Endothelial cell of umbilical vein (primary cell): Measurements from ENCODE around the gene HSPB1. TPM values are rescaled to one million over a fixed set of nuclear protein-coding genes. Genes with fewer than 3 reads are reported as not detected.
A peak's percentile ranks its signal among the peaks of the same experiment; 100 is the strongest.

Experiments
- BruUV-seq: library from RNA; stranded (reverse); fragments of 400-500 nt; replicated peaks from 2 replicates; lab custom pipeline; 2021; lab: Mats Ljungman, UMichigan
- CTCF ChIA-PET: fragments of 300-600, 350-600 bp; sonication (Branson Sonifier 250); formaldehyde crosslinking; loops from one replicate; lab custom pipeline; 2021; ENCODE audit warnings: antibody characterized with exemption, inconsistent platforms; lab: Charles Lee
- POLR2A ChIA-PET: fragments of 300-600, 350-600 bp; sonication (Branson Sonifier 250); formaldehyde crosslinking; loops from one replicate; lab custom pipeline; 2021; ENCODE audit warnings: antibody characterized with exemption, inconsistent platforms; lab: Charles Lee
- DNase-seq: peaks from one replicate; pipeline ENCODE4 v3.0.0-alpha.2; 2011; ENCODE audit warnings: low read depth, low spot score
- FAIRE-seq: peaks from 2 replicates; lab custom pipeline; 2011; peaks lifted over from hg19 to GRCh38; lab: Jason Lieb, UNC
- H2AFZ ChIP-seq: 2 replicates; pipeline ENCODE4 v1.6.0; 2012; ENCODE audit warnings: low read depth, low read length, control low read depth, inconsistent platforms
- H3K27ac ChIP-seq: 2 replicates; pipeline ENCODE4 v1.5.1; 2011; ENCODE audit warnings: low read depth, mild to moderate bottlenecking, control low read depth, low read length, moderate library complexity; ENCODE audit not compliant: insufficient read depth
- H3K27me3 ChIP-seq, 2 experiments: 2 replicates each; pipeline versions ENCODE4 v1.6.0 to v1.6.1; 2011; ENCODE audit warnings: low read length in 2 of 2, mixed read lengths in 1 of 2; ENCODE audit not compliant: control insufficient read depth in 2 of 2, insufficient read depth in 2 of 2
- H3K36me3 ChIP-seq, 2 experiments: 2 replicates in 1 of 2; 3 replicates in 1 of 2; pipeline ENCODE4 v1.5.1; 2011; ENCODE audit warnings: low read length in 2 of 2, mild to moderate bottlenecking in 1 of 2, moderate library complexity in 1 of 2; ENCODE audit not compliant: control insufficient read depth in 2 of 2, insufficient read depth in 2 of 2; ENCODE audit errors: extremely low read depth in 1 of 2
- H3K4me1 ChIP-seq: 3 replicates; pipeline ENCODE4 v1.5.1; 2011; ENCODE audit warnings: mild to moderate bottlenecking, low read length; ENCODE audit not compliant: control insufficient read depth, insufficient read depth; ENCODE audit errors: extremely low read depth
- H3K4me2 ChIP-seq: 2 replicates; pipeline ENCODE4 v1.6.1; 2011; ENCODE audit warnings: low read length, control low read depth, mixed read lengths; ENCODE audit not compliant: insufficient read depth
- H3K4me3 ChIP-seq, 3 experiments: fragments of 200-600 bp in 1 of 3; sonication (generic), shearing (Covaris generic) in 1 of 3; replicated peaks in 1 of 3; 2 replicates each; pipeline ENCODE4 v1.5.1; 2011 to 2016; ENCODE audit warnings: control low read depth in 3 of 3, low read length in 3 of 3, mild to moderate bottlenecking in 2 of 3, inconsistent platforms in 1 of 3, low read depth in 1 of 3, moderate library complexity in 1 of 3; ENCODE audit not compliant: insufficient read depth in 1 of 3
- H3K79me2 ChIP-seq: 2 replicates; pipeline ENCODE4 v1.6.0; 2012; ENCODE audit warnings: low read length, inconsistent platforms; ENCODE audit not compliant: control insufficient read depth, insufficient read depth
- H3K9ac ChIP-seq: replicated peaks from 2 replicates; pipeline ENCODE3; 2011; ENCODE audit warnings: low read length, control low read depth; ENCODE audit not compliant: insufficient read depth; ENCODE audit errors: extremely low read depth
- H3K9me1 ChIP-seq: replicated peaks from 3 replicates; pipeline ENCODE4 v1.6.0; 2011; ENCODE audit warnings: mild to moderate bottlenecking, low read length; ENCODE audit not compliant: control insufficient read depth, insufficient read depth; ENCODE audit errors: extremely low read depth
- H3K9me3 ChIP-seq: replicated peaks from 2 replicates; pipeline ENCODE4 v1.5.1; 2012; ENCODE audit warnings: low read length, inconsistent platforms; ENCODE audit not compliant: control insufficient read depth, insufficient read depth
- H4K20me1 ChIP-seq: replicated peaks from 2 replicates; pipeline ENCODE3; 2011; ENCODE audit warnings: mild to moderate bottlenecking, low read length; ENCODE audit not compliant: control insufficient read depth, insufficient read depth; ENCODE audit errors: extremely low read depth
- FOS ChIP-seq: IDR thresholded peaks from 2 replicates; pipeline ENCODE4 v1.6.1; 2011; ENCODE audit warnings: mild to moderate bottlenecking, low read length, moderate library complexity, borderline replicate concordance; ENCODE audit not compliant: insufficient read depth
- GATA2 ChIP-seq: IDR thresholded peaks from 2 replicates; pipeline ENCODE4 v1.7.0; 2011; ENCODE audit warnings: low read depth, mild to moderate bottlenecking, moderate library complexity, mixed read lengths, low read length; ENCODE audit not compliant: insufficient read length, insufficient read depth
- POLR2AphosphoS5 ChIP-seq: IDR thresholded peaks from 2 replicates; pipeline ENCODE4 v1.6.1; 2012; ENCODE audit warnings: low read depth, mild to moderate bottlenecking, control low read depth, low read length, moderate library complexity; ENCODE audit not compliant: insufficient read depth
- dilution Hi-C: fragments of 300-500 bp; cut with MboI; formaldehyde crosslinking; loops from one replicate; pipeline ENCODE4 v1.15.0; 2019; ENCODE audit warnings: low sequenced_read_pairs; ENCODE audit not compliant: extremely low pct_ligation_motif_present
- intact Hi-C: fragments of 100-400 bp; cut with micrococcal nuclease; formaldehyde crosslinking; loops from one replicate; pipeline ENCODE4 v1.10.0; 2022
- polyA plus RNA-seq, 4 experiments: library from polyadenylated mRNA; depleted of rRNA in 3 of 4; stranded (reverse) in 3 of 4; unstranded in 1 of 4; fragments of >200 nt; gene quantifications; 2 replicates each; pipeline versions ENCODE4 v1.2.1 to v1.2.3, GENCODE V29; 2011 to 2012; ENCODE audit warnings: missing spikeins in 1 of 4
- total RNA-seq: library from RNA; stranded (reverse); gene quantifications from 2 replicates; pipeline ENCODE4 v1.2.3, GENCODE V29; 2021
- TF ChIP-seq, protein P1 (sequence below), 2 donors: IDR thresholded peaks; 1 replicate in 1 of 2; 2 replicates in 1 of 2; pipeline ENCODE4 v1.5.1; 2011; ENCODE audit warnings: low read length in 2 of 2, mild to moderate bottlenecking in 2 of 2, moderate library complexity in 2 of 2, control low read depth in 1 of 2, inconsistent platforms in 1 of 2, low read depth in 1 of 2; ENCODE audit not compliant: insufficient read depth in 1 of 2; ENCODE audit errors: extremely low read depth in 1 of 2
- TF ChIP-seq, protein P2 (sequence below): IDR thresholded peaks from 2 replicates; pipeline ENCODE4 v1.6.1; 2011; ENCODE audit not compliant: insufficient read depth, insufficient read length

Gene HSPB1
- total and polyA plus RNA-seq, 2 donors (not counting 3 experiments of a cell fraction or from before 2014, with no cell fraction given), result 1,748 to 3,130 TPM

DNA sequence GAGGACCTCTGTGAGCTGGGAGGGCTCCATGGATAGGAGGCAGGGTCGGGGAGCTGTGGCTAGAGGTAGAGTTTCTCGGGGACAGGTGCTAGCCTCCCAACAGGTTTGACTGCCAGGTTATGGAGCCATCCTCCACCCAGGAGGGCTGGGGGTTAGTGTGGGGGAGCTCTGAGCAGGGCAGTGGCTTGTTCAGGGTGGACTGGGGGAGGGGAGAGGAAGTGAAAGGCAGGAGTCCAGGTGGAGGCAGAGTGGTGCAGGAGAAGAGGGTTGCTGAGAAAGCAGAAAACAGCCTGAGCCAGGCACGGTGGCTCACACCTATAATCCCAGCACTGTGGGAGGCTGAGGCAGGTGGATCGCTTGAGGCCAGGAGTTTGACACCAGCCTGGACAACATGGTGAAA is 40.5 kb upstream of the HSPB1 start:
- Histone ChIP-seq H3K9me3 (no peaks in the 10 kb centered on the region), H3K9me1 (no peaks in the 10 kb centered on the region), H4K20me1 (no peaks in the 10 kb centered on the region), H3K27ac (no peak overlapping the region), H3K79me2 (no peaks in the 10 kb centered on the region), H3K27me3 (peaks cover 5 to 10% of the 10 kb centered on the region in 2 experiments), H3K36me3 (no peaks in the 10 kb centered on the region), H3K4me3 (no peak overlapping the region), H3K4me1 (peaks cover 2% of the 10 kb centered on the region), H3K9ac (no peak overlapping the region), H3K4me2 (no peak overlapping the region), H2AFZ (no peak overlapping the region)
- TF ChIP-seq, protein P1, sequence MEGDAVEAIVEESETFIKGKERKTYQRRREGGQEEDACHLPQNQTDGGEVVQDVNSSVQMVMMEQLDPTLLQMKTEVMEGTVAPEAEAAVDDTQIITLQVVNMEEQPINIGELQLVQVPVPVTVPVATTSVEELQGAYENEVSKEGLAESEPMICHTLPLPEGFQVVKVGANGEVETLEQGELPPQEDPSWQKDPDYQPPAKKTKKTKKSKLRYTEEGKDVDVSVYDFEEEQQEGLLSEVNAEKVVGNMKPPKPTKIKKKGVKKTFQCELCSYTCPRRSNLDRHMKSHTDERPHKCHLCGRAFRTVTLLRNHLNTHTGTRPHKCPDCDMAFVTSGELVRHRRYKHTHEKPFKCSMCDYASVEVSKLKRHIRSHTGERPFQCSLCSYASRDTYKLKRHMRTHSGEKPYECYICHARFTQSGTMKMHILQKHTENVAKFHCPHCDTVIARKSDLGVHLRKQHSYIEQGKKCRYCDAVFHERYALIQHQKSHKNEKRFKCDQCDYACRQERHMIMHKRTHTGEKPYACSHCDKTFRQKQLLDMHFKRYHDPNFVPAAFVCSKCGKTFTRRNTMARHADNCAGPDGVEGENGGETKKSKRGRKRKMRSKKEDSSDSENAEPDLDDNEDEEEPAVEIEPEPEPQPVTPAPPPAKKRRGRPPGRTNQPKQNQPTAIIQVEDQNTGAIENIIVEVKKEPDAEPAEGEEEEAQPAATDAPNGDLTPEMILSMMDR (IDR thresholded peaks at IDR 0.05; ENCODE audit: extremely low read depth in 1 of 2, insufficient read depth in 1 of 2, low read depth in 1 of 2, low read length in 2 of 2), result no peak
- TF ChIP-seq POLR2AphosphoS5, result no peak
- intact Hi-C loops (no loop called here), dilution Hi-C loops (no loop called here)
- FAIRE-seq (no peak), DNase-seq (no peak)
- CTCF ChIA-PET, result interaction anchor here (1.1 to 5.6 kb wide), 17 partner anchors 8 to 396 kb away, joined by 3 to 89 read pairs (median 14); partner anchors contain the start of gene SRRM3
- no TSS peak for BruUV-seq
- POLR2A ChIA-PET, result no interaction called here

DNA sequence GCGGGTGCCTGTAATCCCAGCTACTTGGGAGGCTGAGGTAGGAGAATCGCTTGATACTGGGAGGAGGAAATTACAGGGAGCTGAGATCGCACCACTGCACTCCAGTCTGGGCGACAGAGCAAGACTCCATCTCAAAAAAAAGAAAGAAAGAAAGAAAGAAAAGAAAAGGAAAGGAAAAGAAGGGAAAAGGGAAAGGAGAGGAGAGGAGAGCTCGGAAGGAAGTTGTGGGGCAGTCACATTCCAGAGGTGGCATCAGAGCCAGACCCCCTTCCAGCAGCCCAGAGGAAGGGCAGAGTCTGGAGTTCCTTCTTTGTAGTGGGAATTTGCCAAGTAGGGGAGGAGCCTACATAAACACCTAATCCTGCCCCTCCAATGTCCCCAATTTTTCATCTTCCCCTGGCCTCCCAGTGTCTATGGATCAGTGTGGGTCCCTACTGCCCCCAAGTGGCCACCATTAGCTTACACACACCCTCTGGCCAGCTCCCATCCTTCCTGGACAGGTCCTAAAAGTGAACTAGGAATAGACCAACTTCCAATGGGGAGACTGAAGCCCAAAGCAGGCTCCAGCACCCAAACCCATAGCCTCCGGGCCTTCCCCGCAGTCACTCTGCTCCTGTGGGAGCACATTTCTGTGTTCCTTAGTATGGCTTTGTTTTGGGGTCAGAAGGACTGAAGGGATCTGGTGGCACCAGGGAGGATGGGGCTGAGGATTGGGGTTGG is 39.6 kb upstream of the HSPB1 start:
- ChIA-PET CTCF (interaction anchor here (0.5 to 5.6 kb wide), 40 partner anchors 9 to 397 kb away, joined by 3 to 89 read pairs (median 4); partner anchors contain the start of gene SRRM3), POLR2A (no interaction called here)
- H3K4me2 ChIP-seq, result no peak overlapping the region
- dilution Hi-C loops, result no loop called here
- FAIRE-seq, result peak; percentile 88
- H3K4me1 ChIP-seq, result peaks cover 4% of the 10 kb centered on the region
- intact Hi-C loops, result loop anchor here (1.0 kb wide), 3 partner anchors 28 to 85 kb away; no protein-coding TSS in a partner anchor
- H3K27ac ChIP-seq, result no peak overlapping the region
- no peaks in the 10 kb centered on the region for H3K79me2 ChIP-seq
- no TSS peak for BruUV-seq
- H3K9ac ChIP-seq, result no peak overlapping the region
- peaks cover 12 to 14% of the 10 kb centered on the region in 2 experiments for H3K27me3 ChIP-seq
- H4K20me1 ChIP-seq, result no peaks in the 10 kb centered on the region
- peak; percentile 48 for DNase-seq
- no peaks in the 10 kb centered on the region for H3K9me3 ChIP-seq
- TF ChIP-seq GATA2, result no peak
- TF ChIP-seq, protein P2, sequence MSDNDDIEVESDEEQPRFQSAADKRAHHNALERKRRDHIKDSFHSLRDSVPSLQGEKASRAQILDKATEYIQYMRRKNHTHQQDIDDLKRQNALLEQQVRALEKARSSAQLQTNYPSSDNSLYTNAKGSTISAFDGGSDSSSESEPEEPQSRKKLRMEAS, result no peak
- no peak for TF ChIP-seq POLR2AphosphoS5
- TF ChIP-seq, protein P1 (IDR thresholded peaks at IDR 0.05; ENCODE audit: extremely low read depth in 1 of 2, insufficient read depth in 1 of 2, low read depth in 1 of 2, low read length in 2 of 2), result peak; percentile 70 to 80
- no peak for TF ChIP-seq FOS
- H3K9me1 ChIP-seq, result no peaks in the 10 kb centered on the region
- no peak overlapping the region for H3K4me3 ChIP-seq
- H2AFZ ChIP-seq, result no peak overlapping the region
- H3K36me3 ChIP-seq, result no peaks in the 10 kb centered on the region
